Measurements from ENCODE around the gene FAM20C. TPM values are rescaled to one million over a fixed set of nuclear protein-coding genes. Genes with fewer than 3 reads are reported as not detected.
A peak's percentile ranks its signal among the peaks of the same experiment; 100 is the strongest.

FAM20C gene
- total RNA-seq, 1 donor from 2014 or later = 11.8 TPM

DNA sequence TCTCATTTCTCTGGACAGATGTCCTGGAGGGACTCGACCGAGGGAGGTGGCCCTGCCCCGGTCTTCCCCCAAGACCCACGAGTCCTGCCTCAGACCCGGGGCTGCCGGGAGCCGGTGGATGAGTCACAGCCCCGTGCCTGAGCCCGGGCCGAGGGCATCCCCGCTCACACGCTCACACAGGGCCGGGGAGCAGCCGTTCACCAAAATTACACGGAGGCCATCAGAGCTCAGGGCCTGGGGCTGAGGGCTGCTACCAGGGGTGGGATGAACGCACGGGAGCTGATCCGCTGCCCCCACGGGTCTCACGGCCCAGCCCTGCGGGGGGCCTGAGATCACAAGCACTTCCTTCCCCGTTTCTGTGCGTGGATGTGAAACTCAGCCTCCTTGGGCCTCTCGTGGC lies 17.5 kb downstream of the FAM20C start:
- no peak for DNase-seq

DNA sequence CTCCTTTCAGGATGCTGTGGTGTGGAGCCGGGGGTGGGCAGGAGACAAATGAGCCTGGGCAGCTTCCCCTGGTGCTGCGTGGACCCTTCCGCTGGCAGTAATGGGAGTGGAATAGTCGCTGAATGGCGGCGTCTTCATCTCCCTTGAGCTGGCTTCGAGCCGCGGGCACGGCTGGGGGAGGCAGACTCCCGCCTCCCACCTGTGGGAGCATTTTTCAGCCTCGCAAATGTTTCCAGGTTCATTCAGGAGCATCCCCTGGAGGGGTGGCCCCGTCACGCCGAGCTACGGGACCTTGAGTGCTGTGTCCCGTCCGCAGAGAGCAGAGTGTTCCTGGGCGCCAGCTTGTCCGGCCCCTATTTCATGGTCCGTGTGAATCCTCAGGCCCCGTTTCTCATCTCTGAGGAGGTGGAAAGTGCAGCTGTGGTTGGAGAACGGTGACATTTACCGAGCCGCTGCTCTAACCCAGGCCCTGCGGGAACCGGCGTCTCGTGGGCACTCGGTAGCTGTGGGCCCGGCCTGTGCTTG lies 18.1 kb downstream of the FAM20C start:
- no peak for DNase-seq

DNA sequence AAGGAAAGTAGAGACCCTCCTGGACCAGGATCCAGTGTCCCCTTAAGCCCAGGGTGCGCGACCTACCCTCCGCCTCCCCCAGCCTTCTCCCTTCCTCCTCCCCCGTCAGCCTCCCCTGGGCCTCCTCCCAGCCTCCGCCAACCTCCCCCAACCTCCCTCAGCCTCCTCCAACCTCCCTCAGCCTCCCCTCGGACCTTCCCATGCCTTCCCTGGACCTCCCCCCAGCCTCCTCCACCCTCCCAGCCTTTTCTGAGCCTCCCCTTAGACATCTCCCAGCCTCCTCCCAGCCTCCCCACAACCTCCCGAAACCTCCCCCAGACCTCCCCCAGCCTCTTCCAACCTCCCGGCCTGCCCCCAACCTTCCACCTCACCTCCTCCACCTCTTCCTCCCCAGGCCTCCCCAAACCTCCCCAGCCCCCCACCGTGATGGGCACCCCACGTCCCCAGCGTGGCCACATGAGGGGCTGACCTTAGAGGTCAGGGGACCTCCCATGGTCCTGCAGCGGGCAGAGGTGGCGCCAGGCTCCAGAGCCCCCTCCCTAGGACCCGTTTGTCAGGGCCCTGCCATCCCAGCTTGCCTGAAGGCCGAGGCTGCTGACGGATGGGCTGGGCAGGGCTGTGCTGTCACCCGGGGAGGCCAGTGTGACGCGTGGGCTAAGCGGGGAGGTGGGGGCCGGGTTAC lies 18.8 kb downstream of the FAM20C start:
- no peak for DNase-seq

DNA sequence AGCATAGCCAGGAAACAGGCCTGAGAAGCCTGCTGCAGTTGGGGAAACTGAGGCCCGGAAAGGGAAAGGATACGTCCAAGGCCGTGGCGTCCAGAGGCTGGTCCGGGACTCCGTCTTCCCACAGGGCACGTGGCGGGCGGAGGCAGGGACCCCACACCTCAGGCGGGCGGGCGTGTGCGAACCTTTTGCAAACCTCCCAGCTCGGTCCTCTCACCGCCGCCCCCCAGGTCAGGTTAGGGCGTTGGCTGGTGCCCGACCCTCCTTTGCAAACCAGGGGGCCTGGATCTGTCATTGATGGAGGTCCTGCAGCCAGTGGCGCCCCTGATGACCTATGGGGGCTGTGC lies 19.3 kb downstream of the FAM20C start:
- DNase-seq = no peak

DNA sequence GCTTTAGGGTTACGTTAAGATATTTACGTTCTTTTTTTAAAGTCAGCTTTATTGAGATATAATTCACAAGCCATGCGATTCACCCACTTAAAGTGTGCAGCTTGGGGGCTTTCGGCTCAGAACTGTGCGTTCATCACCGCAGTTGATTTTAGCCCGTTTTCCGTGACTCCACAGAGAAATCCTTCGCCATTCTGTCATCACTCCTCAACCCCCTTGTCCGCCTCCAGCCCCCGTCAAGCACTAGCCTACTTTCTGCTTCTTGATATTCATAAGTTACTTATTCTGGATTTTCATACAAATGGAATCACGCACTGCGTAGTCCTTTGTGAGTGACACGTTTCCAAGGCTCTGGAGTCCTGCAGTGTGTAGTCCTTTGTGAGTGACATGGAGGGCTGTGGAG lies 20.4 kb downstream of the FAM20C start:
- DNase-seq = no peak

DNA sequence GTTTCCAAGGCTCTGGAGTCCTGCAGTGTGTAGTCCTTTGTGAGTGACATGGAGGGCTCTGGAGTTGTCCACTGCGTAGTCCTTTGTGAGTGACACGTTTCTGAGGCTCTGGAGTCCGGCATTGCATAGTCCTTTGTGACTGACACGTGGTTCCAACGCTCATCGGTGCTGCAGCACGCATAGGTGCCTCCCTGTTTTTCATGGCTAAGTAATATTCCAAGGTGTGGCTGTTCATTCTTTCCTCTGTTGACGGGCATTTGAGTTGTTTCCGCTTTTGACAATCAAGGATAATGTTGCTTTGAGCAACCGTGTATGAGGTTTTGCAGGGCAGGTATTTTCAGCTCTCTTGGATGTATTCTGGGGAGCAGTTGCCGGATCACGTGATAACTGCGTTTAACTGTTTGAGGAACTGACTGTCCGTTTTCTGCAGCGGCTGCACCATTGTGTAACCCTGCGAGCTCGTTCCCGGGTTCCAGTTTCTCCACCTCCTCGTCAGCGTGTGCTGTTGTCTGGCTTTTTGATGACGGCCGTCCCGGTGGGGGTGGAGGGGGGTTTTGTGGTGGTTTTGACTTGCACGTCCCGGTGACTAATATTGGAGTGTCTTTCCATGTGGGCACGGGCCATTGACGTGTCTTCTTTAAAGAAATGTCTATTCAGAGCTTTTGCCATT lies 21.1 kb downstream of the FAM20C start:
- DNase-seq = no peak

DNA sequence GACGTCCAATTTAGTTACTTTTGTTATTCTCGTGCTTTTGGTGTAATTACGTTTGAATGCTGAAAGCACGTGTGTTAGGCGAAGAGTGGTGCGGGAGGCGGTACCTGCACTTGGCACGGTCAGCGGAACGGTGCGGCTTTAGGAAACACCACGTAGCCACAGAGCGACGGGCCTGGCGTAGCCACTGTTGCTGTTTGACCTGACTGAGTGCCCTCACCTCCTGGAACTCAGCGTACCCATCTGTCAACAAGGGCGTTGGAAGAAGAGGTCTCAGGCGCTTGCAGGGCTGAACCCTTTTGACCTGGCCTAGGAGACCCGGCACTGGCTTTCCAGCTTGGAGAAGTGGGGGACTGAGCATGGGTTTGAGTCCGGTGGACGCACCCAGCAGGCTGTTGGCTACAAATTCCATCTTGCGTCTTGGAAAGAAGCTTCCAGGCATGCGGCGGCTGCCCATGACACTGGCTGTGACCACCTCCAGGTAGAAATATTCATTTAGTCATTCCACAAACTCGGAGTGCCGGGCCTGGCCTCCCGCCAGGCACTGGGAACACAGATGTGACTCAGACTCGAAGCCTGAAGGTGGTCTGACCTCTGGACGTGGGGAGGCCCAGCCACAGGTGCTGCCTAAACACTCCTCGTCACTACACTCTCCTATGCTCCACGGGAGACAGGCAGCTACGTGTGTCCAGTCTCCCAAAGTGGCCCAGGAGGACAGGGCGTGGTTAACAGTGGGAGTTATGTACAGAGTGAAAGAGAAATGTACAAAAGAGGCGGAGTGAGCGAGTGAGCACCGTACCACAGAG lies 22.2 kb downstream of the FAM20C start:
- no peak for DNase-seq

DNA sequence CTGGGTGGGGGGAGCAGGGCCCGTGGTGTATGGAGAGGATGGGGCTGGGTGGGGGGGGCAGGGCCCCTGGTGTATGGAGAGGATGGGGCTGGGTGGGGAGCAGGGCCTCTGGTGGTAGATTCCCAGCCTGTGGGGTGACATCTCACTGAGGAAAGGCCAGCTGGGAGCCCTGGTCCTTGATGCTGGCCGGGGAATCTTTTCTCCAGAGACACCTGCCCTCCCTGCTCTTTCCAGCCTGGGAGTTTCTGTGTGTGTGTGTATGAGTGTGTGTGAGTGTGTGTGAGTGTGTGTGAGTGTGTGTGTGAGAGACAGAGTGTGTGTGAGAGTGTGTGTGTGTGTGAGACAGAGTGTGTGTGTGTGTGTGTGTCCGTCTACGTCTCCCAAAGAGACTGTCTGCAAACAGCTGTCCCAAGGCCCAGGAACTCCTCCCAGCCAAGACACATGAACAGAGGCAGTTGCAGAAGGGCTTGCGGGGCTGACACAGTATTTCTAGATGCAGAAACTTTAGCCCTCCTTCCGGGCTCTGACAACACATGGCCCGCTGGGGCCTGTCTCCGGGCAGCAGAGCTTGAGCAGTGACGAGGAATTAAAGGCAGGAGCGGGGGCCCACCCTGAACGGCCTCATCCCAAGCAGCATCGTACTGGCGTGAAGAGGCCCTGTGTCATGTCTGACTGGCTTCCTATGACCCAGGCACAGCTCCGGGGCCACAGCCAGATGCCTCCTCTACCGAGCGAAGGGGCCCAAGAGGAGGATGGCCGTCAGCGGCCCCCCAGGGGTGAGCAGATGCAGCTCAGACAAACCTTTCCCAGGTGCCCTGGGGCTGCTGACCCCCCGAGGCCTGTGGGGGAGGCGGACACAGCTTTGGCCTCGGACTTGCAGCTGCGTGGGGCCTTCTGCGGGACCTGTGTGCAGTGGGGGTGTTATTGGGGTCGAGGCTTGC lies 24.3 kb downstream of the FAM20C start:
- DNase-seq = peak; percentile 91

DNA sequence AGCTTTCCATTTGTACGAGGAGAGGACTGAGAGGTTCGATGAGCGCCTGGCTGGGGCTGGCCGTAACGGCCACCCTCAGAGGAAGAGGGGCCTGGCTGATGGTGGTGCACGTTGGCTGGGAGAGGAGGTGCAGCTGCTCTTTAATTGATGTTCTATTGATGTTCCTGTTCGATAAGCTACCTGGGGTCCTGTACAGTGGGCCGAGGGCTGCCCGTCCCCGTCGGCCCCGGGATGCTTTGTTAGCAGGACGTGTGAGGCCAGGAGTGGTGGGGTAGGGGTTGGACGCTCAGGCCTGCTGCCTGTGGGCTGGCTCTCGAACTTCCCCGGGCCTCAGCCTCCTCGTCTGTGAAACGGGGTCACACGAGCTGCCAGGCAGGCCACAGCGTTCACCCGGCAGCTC lies 25.4 kb downstream of the FAM20C start:
- no peak for DNase-seq

DNA sequence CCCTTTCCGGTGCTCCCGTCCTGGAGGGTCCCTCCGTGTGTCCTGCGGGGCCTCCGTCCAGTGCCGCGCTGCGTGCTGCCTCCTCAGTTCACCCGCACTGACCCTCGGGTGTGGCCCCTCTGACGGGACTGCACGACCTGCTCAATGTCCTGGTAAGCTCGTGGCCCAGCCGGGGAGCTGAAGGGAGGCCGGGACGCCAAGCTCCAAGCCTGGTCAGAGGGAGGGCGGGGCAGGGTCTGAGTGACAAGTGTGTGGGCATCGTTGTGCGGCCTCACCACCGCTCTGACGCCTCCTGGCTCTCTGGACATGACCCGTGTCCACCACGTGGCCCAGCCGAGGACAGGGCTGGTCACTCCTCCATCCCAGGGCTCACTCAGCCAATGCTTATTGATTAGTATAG lies 25.9 kb downstream of the FAM20C start:
- DNase-seq = no peak

DNA sequence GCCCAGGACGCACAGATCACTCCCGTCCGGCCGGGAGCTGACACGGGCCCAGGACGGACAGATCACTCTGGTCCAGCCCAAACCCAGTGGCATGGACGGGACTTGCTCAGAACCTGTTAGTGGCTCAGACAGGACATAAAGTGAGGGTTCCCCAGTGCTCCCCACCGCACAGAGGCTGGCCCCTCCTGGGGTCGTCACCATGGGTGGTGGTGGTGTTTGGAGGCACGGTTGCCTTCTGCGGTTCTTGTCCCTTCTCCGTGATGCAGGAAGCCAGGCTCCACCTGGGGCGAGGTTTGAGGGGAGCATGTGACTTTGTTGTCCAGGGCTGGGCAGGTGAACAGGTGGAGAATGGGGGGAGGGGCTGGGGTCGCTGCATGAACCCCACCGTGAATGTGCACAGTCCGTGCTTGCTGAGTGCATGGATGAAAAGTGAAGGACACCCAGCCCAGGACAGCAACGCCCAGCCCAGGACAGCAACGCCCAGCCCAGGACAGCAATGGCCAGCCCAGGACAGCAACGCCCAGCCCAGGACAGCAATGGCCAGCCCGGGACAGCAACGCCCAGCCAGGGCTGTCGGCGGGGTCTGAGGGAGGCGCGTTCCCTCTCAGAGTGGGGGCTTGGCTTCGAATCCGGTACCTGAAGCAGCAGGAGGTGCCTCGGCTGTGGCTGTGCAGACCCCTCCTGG lies 26.7 kb downstream of the FAM20C start:
- DNase-seq = no peak

DNA sequence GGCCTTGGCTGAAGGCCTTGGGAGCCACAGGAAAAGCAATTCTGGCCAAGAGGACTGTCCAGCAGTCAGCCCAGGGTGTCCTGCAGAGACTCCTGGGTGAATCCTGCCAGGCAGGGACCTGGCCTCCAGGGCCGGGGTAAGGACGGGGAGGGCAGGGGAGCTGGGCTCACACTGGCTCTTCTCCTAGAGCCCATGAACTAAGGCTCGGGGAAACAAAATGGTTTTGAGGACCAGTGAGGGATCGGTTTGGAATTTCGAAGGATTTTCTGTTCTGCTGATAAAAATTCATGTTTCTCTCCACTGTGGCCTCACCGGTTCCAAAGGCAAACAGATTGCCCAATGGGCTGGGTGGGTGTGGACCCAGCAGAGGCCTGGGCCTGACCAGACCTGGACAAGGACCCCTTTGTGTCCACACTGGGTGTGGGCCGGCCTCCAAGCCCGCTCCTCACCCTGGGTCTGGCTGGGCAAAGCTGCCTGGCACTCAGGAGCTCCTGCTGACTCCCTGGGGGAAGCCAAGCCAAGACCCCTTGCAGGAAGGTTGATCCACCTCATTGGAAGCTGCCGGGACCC lies 27.3 kb downstream of the FAM20C start:
- DNase-seq = no peak

DNA sequence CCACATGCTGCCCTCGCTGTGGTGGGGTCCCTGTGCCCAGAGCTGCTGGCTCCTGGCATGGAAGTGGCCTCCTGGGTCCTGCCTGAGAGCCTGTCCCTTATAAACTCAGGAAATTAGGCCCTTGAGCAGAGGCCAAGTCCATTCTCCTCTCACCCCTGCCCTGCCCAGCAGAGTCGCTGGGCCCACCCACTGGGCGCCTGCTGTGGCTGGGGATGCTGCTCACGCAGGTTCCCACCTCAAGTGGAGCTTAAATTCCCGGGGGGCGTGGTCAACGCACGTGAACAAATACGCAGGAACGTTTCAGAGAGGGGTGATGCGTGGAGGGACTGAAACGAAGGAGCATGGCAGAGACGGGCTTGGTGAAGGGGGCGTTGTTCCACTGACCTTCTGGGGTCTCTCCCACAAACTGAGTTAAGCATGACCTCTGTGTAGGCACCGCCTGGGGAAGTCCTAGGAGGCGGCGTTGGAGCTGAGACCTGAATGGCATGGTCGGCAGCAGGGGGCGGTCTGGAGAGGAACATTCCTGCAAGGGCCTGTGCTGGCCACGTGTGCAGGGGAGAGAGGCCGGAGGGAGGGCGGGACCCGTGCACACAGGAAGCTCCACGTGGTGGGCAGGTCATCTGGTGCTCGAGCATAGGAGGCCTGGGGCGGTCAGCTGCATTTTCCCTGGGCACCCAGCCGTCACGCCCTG lies 27.9 kb downstream of the FAM20C start:
- DNase-seq = no peak

DNA sequence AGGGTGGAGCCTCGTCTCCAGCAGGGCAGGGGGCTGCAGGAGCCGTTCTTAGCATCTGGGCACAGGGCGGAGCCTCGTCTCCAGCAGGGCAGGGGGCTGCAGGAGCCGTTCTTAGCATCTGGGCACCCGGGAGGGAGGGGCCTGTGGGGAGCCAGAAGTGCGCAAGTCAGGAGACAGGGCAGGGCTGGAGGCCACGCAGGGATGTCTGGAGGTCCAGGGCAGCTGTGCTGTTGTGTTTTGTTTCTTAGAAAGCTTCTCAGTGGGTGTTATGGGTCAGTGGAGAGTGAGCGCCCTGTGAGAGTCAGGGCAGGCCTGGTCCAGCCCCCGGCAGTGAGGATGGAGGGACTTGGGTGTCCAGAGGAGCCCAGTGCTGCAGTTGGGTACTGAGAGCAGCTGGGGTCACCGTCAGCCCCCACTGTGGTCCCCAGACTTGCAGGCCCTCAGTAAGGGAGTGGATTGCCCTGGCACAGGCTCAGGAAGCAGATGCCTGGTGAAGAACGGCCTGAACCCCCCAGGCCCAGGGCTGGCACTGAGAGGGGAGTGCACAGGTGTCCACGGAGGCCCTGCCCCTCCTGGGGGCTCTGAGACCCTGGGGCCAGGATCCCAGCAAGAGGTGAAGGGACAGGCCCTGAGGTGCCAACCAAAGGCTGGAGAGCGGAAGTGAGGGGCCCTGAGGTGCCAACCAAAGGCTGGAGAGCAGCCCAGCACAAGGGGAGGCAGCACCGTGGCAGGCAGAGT lies 29.8 kb downstream of the FAM20C start:
- no peak for DNase-seq

DNA sequence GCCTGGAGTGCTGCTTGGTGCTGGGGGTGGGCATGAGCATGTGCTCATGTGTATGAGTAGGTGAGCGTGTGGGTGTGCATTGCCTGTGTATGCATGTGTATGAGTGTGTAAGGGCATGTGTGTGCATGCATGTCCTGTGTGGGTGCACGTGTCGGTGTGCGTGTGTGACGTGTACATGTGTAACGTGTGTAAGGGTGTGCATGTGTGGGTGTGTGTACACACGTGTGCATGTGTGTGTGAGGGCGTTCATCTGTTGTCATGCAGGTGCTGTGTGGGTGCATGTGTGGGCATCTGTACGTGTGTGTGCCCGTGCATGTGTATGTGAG lies 30.3 kb downstream of the FAM20C start:
- DNase-seq = no peak

DNA sequence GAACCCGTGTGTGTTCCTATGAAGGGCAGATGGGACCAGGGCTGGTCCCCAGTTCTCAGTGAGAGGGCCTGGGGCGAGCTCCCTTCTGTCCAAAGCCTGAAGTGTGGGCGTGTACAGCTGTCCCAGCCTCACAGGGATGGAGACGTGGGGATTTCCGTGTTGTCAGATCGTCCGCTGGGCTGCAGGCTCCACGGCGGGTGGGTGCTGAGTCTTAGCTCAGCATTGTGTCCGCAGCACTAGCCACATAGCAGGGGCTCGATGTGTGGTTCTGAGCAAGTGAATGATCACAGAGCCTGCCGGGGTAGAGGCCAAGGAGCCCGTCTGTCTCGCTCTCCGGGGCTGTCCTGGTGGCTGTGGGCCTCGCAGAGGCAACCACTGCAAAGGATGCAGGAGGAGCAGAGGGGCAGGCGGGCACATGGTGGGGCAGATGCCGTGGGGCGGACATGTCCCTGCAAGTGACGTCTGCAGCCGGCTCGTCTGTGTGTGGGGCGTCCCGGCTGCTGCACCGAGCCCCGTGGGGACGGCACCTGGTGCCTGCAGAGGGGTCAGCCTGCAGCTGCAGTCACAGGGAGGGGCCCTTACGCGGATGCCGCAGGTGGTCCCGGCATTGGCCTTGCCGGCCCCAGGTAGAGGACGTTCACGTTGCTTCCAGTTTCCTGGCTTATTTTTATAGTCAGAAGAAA lies 30.9 kb downstream of the FAM20C start:
- no peak for DNase-seq

DNA sequence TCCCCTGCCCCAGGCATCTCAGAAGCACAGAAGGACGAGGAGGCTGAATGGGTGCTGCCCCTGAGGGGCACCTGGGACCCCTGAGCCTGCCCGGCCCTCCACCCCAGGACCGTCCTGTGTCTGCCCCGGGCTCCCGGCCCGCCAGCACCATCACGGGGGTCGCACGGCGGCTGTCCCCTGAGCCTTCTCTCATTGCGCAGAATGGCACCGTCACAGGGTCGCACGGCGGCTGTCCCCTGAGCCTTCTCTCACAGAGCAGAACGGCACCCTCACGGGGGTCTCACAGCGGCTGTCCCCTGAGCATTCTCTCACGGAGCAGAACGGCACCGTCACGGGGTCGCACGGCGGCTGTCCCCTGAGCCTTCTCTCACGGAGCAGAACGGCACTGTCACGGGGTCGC lies 31.5 kb downstream of the FAM20C start:
- no peak for DNase-seq

DNA sequence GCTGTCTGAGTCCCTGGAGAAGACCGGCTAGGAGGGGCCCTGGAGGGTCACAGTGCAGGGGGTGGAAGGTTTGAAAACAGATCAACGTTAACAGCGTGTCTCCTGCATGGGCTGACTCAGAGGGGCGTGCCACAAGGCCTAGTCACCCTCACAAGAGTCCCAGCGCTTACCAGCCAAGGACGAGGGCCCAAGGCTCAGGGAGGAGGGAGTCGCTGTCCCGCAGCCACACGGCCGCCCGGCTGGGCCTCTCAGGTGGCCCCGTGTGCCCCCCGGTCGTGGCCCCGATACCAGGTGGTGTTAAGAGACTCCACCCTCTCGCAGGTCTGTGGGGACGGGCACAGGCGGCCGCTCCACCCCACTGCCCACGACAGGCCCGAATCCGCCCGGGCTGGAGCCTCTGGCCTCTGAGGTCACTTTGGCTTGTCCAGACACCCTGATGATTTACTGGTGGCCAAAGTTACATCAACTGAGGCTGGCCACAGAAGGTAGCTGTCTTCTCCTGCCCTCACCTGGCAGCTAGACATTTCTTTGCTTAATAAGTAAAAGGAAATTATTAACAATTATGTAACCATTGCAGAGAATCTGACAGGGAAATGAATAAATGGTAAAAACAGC lies 34.0 kb downstream of the FAM20C start:
- DNase-seq = no peak

DNA sequence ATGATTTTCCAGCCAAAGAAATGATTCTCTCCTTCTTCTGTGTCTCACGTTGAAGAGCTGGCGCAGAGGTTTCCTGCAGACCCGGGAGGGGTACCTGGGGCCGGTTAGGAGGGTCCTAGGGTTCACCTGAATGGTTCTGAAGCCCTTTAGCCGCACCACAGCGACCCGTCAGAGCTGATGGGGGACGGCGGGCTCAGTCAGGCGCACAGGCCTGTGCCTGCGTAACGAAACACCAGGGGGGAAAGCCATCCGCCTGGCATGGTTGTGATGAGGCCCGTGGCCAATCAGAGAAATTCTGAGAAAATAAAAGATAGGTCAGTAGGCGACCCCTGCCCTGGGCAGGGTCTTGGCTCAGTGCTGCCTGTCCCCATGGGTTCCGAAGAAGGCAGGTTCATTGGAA lies 35.6 kb downstream of the FAM20C start:
- DNase-seq = no peak
